H7 (cell line): ENCODE results near the gene TBCEL. TPM values are rescaled to one million over a fixed set of nuclear protein-coding genes. Genes with fewer than 3 reads are reported as not detected.
"Not testable (repeated sequence)": the region's sequence is repeated elsewhere in the genome, so short reads cannot be mapped to it uniquely, and the experiment has no call there.

Experiments used
- DNase-seq: peaks from one replicate; pipeline ENCODE4 v3.0.0; 2012
- H3K27me3 ChIP-seq: 2 replicates; pipeline ENCODE4 v1.6.0; 2011; ENCODE audit warnings: mild to moderate bottlenecking, low read length; ENCODE audit not compliant: control insufficient read depth, insufficient read depth
- H3K36me3 ChIP-seq: replicated peaks from 2 replicates; pipeline ENCODE4 v1.5.1; 2011; ENCODE audit warnings: low read length; ENCODE audit not compliant: control insufficient read depth, insufficient read depth
- H3K4me3 ChIP-seq: 2 replicates; pipeline ENCODE4 v1.5.1; 2011; ENCODE audit warnings: low read depth, mild to moderate bottlenecking, control low read depth, low read length, moderate library complexity; ENCODE audit not compliant: insufficient read depth
- total RNA-seq: library from RNA; depleted of rRNA; stranded (reverse); fragments of >200 nt; shearing (Covaris generic); gene quantifications from 2 replicates; pipeline ENCODE4 v1.2.3, GENCODE V29; 2014

Gene TBCEL
- total RNA-seq, 1 experiment from 2014 or later: 7.4 TPM

DNA sequence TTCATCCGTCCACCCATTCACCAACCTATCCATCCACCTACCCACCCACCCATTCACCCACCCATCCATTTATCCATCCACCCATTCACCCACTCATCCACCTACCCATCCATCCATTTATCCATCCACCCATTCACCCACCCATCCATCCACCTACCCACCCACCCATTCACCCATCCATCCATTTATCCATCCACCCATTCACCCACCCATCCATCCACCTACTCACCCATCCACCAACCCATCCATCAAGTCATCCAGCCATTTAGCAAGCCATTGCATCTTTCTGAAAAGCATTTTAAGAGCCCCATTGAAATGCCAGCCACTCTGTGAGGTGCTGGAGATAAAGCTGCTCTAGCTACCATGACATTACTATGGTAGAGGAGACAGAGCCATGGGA, 91.1 kb downstream of the TBCEL start:
- not testable (repeated sequence) for DNase-seq, H3K36me3 ChIP-seq, H3K4me3 ChIP-seq, H3K27me3 ChIP-seq

DNA sequence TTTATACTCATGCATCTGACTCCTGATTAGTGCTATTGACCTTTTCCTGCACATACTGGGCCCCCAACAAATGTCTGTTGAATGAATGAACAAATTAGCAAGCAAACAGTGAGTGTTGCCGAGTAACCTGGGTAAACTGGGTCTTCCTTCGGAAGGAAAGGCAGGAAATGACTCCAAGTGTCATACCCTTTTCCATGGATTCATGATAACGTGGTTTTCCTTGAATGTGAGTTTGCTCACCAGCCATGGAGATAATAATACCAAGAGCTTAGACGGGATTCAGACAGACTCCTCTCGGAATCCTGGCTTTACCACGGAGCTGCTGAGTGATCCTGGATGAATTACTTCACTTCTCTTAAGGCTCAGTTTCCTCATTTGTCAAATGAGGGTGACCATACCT, 93.9 kb downstream of the TBCEL start:
- no peak for DNase-seq
- no peaks in the 10 kb centered on the region for H3K36me3 ChIP-seq
- no peak overlapping the region for H3K4me3 ChIP-seq
- H3K27me3 ChIP-seq: no peaks in the 10 kb centered on the region

DNA sequence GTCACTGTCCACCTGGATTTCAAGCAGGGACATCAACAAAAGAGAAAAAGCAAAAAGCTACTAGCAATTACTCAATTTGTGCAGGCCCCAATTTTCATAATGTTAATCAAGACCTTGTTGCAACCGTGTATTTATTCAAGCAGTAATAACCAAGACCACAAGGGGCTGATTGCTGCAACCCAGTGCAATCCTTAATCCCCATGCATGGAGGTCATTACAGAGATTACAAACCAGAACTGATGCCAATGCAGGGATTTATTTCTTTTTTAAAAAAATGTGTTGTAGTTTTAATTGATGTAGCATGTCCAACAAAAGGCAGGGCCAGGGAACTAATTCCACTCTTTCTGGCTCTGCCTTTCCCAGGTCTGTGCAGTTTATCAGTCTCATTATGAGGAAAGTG, 95.5 kb downstream of the TBCEL start:
- DNase-seq: no peak
- Histone ChIP-seq H3K4me3 (no peak overlapping the region), H3K36me3 (no peaks in the 10 kb centered on the region), H3K27me3 (no peaks in the 10 kb centered on the region)

DNA sequence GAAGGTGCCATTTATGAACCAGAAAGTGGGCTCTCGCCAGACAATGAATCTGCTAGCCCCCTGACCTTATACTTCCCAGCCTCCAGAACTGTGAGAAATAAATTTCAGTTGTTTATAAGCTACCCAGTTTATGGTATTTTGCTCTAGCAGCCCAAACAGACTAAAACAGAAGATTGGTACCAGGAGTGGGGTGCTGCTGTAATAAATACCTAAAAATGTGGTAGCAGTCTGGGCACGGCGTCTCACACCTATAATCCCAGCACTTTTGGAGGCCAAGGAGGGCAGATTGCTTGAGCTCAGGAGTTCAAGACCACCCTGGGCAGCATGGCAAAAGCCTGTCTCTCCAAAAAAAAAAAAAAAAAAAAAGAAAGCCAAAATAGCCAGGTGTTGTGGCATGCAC, 98.4 kb downstream of the TBCEL start:
- Histone ChIP-seq H3K27me3 (no peaks in the 10 kb centered on the region), H3K36me3 (no peaks in the 10 kb centered on the region), H3K4me3 (no peak overlapping the region)
- no peak for DNase-seq

DNA sequence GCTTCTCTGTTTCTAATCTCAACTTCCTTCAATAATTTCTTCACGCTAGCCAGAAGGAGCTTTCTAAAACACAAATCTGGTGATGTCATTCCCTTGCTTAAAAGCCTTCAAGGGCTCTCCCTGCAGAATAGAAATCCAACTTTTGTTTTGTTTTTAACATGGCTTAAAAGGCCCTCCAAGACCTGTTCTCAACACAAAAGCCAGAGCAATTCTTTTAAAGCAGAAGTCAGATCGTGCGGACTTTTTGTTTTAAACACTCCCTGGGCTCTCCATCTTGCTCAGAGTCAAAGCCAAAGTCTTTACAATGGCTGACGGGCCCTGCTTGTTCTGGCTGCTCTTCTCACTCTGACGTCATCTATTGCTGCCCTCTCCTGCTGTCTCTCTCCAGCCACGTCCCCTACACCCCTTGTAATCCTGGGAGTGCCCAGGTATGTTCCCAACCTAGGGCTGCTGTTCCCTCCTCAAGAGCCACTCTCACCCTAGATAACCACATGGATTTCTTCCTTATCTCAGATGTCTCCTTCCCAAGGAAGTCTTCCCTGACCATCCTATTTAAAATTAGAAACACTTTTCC, 99.7 kb downstream of the TBCEL start:
- DNase-seq: no peak
- H3K4me3 ChIP-seq: no peak overlapping the region
- H3K36me3 ChIP-seq: no peaks in the 10 kb centered on the region
- H3K27me3 ChIP-seq: no peaks in the 10 kb centered on the region

DNA sequence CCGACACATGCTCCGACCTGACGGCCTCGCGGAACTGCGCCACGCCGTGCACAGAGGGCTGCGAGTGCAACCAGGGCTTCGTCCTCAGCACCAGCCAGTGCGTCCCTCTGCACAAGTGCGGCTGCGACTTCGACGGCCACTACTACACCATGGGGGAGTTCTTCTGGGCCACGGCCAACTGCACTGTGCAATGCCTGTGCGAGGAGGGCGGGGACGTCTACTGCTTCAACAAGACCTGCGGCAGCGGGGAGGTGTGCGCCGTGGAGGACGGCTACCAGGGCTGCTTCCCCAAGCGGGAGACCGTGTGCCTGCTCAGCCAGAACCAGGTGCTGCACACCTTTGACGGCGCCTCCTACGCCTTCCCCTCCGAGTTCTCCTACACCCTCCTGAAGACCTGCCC, 103.9 kb downstream of the TBCEL start:
- peak; percentile 38 for DNase-seq
- Histone ChIP-seq H3K27me3 (no peaks in the 10 kb centered on the region), H3K36me3 (no peaks in the 10 kb centered on the region), H3K4me3 (no peak overlapping the region)

DNA sequence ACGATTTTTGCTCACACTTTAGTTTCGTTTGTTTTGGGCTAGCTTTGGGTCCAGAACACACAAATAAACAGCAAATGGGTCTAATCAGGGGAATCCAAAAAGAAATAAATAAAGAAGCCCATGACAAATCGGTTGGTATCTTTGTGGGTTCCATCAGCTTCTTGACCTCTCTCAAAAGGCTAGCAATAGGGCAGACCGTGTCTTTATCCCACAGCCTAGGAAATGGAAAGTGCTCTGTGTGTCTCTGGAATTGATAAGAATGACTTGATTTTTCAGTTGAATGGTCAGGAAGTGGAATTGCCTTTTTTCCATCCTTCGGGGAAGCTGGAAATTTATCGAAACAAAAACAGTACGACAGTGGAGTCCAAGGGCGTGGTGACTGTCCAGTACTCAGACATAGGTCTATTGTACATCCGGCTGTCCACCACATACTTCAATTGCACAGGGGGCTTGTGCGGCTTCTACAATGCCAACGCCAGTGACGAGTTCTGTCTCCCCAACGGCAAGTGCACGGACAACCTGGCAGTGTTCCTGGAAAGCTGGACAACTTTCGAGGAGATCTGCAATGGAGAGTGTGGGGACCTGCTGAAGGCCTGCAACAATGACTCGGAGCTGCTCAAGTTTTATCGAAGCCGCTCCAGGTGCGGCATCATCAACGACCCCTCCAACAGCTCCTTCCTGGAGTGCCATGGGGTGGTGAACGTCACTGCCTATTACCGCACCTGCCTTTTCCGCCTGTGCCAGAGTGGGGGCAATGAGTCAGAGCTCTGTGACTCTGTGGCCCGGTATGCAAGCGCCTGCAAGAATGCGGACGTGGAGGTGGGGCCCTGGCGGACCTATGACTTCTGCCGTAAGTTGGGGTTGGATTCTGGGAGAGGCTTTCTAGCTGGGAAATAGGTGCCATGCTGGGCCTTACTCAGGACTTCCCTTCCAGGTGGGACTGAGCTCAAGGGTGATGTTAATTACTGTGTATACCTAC, 105.7 kb downstream of the TBCEL start:
- no peak for DNase-seq

DNA sequence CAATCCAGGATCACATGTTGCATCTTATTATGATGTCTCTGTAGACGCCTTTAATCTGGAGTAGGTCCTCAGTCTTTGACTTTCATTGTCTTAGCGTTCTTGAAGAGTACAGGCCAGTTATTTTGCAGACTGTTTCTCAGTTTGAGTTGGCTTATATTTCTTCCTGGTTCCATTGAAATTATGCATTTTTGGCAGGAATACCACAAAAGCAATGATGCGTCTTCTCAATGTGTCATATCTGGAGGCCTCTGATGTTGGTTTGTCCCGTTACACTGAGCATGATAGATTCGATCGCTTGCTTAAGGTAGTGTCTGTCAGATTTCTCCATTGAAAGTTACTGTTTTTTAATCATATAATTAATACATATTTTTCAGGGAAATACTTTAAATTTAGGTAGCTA, 107.8 kb downstream of the TBCEL start:
- Histone ChIP-seq H3K36me3 (no peaks in the 10 kb centered on the region), H3K4me3 (no peak overlapping the region), H3K27me3 (no peaks in the 10 kb centered on the region)
- DNase-seq: no peak

More for the DNA sequence above, 105.7 kb downstream of the TBCEL start:
- Histone ChIP-seq H3K36me3 (no peaks in the 10 kb centered on the region), H3K27me3 (no peaks in the 10 kb centered on the region), H3K4me3 (no peak overlapping the region)

DNA sequence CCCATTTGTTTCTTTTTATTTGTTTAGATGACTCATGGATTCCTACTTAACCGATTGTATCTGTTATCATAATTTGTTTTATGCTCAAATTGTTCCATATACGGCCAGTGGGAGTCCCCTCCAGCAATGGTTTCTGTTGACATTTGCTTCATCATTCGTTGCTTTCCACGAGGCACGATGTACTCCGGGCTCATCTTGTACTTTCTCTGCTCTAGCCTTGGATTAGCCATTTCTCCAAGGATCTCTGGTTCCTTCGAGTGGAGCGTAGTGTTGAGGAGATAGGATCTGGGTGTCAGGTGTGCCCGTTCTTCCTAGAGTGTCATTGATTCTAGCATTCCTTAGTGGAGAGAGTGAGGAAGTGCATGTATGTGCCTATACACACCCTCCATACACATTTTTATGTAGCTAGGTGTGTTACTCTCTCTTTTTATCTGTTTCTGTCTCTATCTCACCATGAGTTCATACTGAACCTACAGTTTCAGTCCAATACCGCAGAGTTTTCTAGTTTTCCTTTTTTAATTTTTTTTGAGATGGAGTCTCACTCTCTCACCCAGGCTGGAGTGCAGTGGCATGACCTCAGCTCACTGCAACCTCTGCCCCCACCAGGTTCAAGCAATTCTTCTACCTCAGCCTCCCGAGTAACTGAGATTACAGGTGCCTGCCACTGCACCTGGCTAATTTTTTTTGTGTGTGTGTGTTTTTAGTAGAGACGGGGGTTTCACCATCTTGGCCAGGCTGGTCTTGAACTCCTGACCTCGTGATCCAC, 108.5 kb downstream of the TBCEL start:
- no peak overlapping the region for H3K4me3 ChIP-seq
- H3K36me3 ChIP-seq: no peaks in the 10 kb centered on the region
- no peak for DNase-seq
- H3K27me3 ChIP-seq: no peaks in the 10 kb centered on the region

DNA sequence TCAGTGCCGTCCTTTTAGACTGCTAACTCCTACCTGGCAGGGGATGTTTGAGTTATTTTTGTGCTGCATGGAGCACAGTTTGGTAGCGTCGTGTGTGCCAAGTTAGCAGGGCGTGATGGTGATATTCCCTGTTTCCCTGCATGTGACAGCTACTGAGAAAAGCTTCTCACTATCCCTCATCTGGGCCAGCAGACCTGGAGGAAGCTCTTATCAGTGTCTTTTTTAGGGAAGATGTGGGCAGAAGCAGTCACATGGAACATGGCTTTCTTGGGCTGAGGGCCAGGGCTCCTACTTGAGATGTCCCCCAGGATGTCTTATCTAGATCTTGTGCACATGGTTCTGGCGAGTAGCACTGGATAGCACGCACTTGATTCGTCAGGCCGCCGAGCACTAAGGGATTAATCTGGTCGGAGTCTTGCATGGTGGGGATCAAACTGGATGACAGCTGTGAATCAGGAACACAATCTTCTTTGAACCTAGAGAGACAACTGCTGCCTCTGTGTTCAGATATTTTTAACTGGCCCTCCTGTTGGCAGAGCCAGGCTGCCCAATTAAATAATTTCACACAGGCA, 110.9 kb downstream of the TBCEL start:
- no peak for DNase-seq
- H3K36me3 ChIP-seq: no peaks in the 10 kb centered on the region
- H3K4me3 ChIP-seq: no peak overlapping the region

DNA sequence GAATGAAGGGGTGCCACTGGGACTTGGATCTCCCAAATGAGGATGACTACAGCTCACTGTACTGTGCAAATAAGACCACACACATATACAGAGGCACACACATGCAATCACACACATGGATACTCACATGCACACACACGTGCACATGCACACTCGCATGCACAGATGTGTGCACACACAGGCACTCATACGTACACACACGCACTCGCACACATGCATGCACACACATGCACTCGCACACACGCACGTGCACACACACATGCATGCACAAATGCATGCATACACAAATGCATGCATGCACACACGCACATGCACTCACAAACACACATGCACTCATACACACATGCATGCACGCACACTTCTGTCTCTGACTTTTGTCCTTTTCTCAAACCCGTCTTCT, 113.1 kb downstream of the TBCEL start:
- Histone ChIP-seq H3K4me3 (no peak overlapping the region), H3K36me3 (no peaks in the 10 kb centered on the region), H3K27me3 (no peaks in the 10 kb centered on the region)
- DNase-seq: no peak

More for the DNA sequence above, 110.9 kb downstream of the TBCEL start:
- H3K27me3 ChIP-seq: no peaks in the 10 kb centered on the region

DNA sequence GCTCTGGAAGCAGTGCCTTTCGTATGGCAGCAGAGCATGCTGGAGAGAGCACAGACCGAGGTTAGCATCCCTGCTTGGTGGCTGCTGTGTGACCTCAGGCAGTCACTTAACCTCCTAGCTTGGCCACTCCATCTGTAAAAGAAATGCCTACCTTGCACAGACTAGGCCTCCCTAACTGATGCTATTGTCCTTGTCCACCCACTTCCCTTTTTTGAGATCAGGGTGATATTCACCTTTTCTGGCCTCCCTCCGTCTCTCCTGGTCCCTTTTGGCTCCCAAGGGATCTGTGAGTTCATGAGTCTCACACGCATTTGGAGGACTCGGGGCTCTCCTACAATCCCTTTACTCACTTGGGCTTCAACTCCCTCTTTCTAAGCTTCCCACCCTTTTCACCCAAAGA, 114.4 kb downstream of the TBCEL start:
- no peaks in the 10 kb centered on the region for H3K27me3 ChIP-seq

DNA sequence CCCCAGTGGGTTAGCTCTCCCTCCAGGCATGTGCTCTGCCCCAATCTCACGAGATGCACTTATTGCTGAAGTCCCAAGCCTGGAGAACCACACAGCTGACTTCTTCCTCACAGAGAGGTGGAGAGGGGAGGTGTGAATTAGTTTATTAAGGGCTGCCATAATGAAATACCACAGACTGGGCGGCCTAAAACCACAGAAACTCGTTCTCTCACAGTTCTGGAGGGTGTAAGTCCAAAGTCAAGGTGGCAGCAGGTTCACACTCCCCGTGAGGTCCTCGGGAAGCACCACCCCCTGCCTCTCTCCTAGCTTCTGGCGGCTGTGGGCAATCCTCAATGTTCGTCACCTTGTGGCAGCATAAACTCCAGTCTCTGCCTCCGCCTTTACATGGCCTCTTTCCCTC, 116.5 kb downstream of the TBCEL start:
- H3K4me3 ChIP-seq: no peak overlapping the region
- no peak for DNase-seq
- H3K36me3 ChIP-seq: no peaks in the 10 kb centered on the region
- no peaks in the 10 kb centered on the region for H3K27me3 ChIP-seq

More for the DNA sequence above, 114.4 kb downstream of the TBCEL start:
- Histone ChIP-seq H3K4me3 (no peak overlapping the region), H3K36me3 (no peaks in the 10 kb centered on the region)
- DNase-seq: no peak
